Glutamatergic neuron (in vitro differentiated cells): ENCODE results near the gene SNTB2. TPM values are rescaled to one million over a fixed set of nuclear protein-coding genes. Genes with fewer than 3 reads are reported as not detected.
"Not testable (repeated sequence)": the region's sequence is repeated elsewhere in the genome, so short reads cannot be mapped to it uniquely, and the experiment has no call there.

Experiments used
- DNase-seq: peaks from one replicate; pipeline ENCODE4 v3.0.0; 2022
- H3K27ac Mint-ChIP-seq: one replicate; pipeline ENCODE4 v1.8.0; 2020; ENCODE audit warnings: mild to moderate bottlenecking, mixed read lengths, inconsistent platforms; ENCODE audit not compliant: unreplicated experiment
- H3K27me3 Mint-ChIP-seq: one replicate; pipeline ENCODE4 v1.8.0; 2020; ENCODE audit warnings: mild to moderate bottlenecking, moderate library complexity, mixed read lengths, inconsistent platforms; ENCODE audit not compliant: unreplicated experiment
- H3K36me3 Mint-ChIP-seq: one replicate; pipeline ENCODE4 v1.8.0; 2020; ENCODE audit warnings: mild to moderate bottlenecking, mixed read lengths, inconsistent platforms; ENCODE audit not compliant: unreplicated experiment
- H3K4me1 Mint-ChIP-seq: one replicate; pipeline ENCODE4 v1.8.0; 2020; ENCODE audit warnings: mild to moderate bottlenecking, low read depth, mixed read lengths, inconsistent platforms; ENCODE audit not compliant: unreplicated experiment
- H3K4me3 Mint-ChIP-seq: one replicate; pipeline ENCODE4 v1.8.0; 2020; ENCODE audit warnings: mild to moderate bottlenecking, mixed read lengths, inconsistent platforms; ENCODE audit not compliant: unreplicated experiment
- H3K9me3 Mint-ChIP-seq: one replicate; pipeline ENCODE4 v1.8.0; 2020; ENCODE audit warnings: mild to moderate bottlenecking, moderate library complexity, mixed read lengths, inconsistent platforms; ENCODE audit not compliant: unreplicated experiment
- CTCF ChIP-seq: fragments of 200-600 bp; sonication (generic); IDR thresholded peaks from one replicate; pipeline ENCODE4 v1.5.0; 2021; ENCODE audit not compliant: partially characterized antibody, unreplicated experiment
- long read RNA-seq: library from polyadenylated mRNA; unstranded; transcript quantifications from one replicate; pipeline ENCODE4 v2.0.0, GENCODE V29; 2020; ENCODE audit not compliant: unreplicated experiment
- total RNA-seq: library from RNA; stranded (reverse); fragmentation: NEBNext Ultra II Directional; extraction: Animal tissue kit (Norgen Biotek cat#: 25700); gene quantifications from one replicate; pipeline ENCODE4 v1.2.1, GENCODE V29; 2021; ENCODE audit not compliant: unreplicated experiment

Gene SNTB2
- 26.8 TPM for total RNA-seq
- long read RNA-seq: 0 reads

DNA sequence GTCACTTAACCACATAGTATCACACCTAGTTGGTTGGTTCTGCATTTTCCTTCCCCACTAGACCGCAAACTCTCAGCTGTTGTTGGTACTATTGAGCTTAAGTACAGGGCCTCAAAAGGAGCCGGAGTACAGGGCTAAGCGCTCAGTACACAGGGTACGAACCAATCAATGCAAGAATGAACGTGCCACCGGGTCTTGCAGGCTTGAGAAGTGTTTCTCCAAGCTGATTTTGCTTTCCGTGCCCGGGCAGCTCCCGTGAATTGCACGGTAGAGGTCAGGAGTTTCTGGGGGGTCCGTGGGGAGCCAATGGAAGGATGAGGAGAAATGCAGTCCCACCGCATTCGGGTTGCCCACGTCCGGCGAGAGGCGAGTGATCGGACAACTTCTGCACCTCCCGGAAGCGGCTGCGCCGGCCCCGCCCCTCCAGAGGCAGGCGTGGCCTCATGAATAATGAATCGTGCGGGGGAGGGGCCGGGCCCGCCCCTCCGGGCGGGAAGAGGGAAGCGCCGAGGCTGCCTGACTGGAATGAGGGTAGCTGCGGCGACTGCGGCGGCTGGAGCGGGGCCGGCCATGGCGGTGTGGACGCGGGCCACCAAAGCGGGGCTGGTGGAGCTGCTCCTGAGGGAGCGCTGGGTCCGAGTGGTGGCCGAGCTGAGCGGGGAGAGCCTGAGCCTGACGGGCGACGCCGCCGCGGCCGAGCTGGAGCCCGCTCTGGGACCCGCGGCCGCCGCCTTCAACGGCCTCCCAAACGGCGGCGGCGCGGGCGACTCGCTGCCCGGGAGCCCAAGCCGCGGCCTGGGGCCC, at the start of gene SNTB2:
SNTB2 (plus strand) TSS at position 523 of the 804 bp plus-strand sequence; CDS start at position 526, 3 bp downstream.
- H3K27ac Mint-ChIP-seq: peak within 1 kb of the TSS; percentile 87
- TF ChIP-seq CTCF: no peak
- peaks cover 9% of the 10 kb centered on the region for H3K27me3 Mint-ChIP-seq
- peak; percentile 95 for DNase-seq
- peaks cover 29% of the 10 kb centered on the region for H3K4me1 Mint-ChIP-seq
- peak within 1 kb of the TSS; percentile 94 for H3K4me3 Mint-ChIP-seq
- no peaks in the 10 kb centered on the region for H3K36me3 Mint-ChIP-seq
- H3K9me3 Mint-ChIP-seq: peaks cover 9% of the 10 kb centered on the region

DNA sequence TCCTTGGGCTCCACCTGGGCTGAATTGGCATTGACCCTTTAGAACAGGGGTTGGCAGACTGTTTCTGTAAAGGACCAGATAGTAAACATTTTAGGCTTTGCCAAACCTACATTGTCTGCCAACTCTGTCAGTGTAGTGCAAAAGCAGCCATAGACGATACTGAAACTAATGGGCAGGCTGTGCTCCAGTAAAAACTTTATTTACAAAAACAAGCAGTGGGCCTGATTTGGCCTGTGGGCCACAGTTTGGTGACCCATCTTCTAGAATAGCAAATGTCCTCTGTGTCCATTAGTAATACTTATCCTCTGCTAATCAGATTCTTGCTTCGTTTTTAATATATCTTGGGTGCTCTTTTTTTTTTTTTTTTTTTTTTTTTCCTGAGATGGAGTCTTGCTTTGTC, 48.4 kb upstream of the SNTB2 start:
- Mint-ChIP-seq H3K4me1 (peaks cover 39% of the 10 kb centered on the region), H3K36me3 (peaks cover 4% of the 10 kb centered on the region), H3K27me3 (peaks cover 2% of the 10 kb centered on the region), H3K9me3 (peaks cover 6% of the 10 kb centered on the region), H3K27ac (peak overlapping the region; percentile 49), H3K4me3 (no peak overlapping the region)
- no peak for DNase-seq
- TF ChIP-seq CTCF: no peak

- peaks cover 36% of the 10 kb centered on the region for H3K4me1 Mint-ChIP-seq
Measured at GRCh38 chr16:69139464-69139863, 47.5 kb upstream of the SNTB2 start.

GRCh38 chr16:69141014-69141413, 46.0 kb upstream of the SNTB2 start:
- Mint-ChIP-seq H3K4me1 (peaks cover 35% of the 10 kb centered on the region), H3K36me3 (peaks cover 4% of the 10 kb centered on the region), H3K27me3 (peaks cover 5% of the 10 kb centered on the region), H3K9me3 (peaks cover 8% of the 10 kb centered on the region), H3K4me3 (peak overlapping the region; percentile 78), H3K27ac (peak overlapping the region; percentile 99)
- peak; percentile 56 for DNase-seq
- TF ChIP-seq CTCF: no peak

More at GRCh38 chr16:69139464-69139863, 47.5 kb upstream of the SNTB2 start:
- not testable (repeated sequence) for H3K36me3 Mint-ChIP-seq, H3K27me3 Mint-ChIP-seq, DNase-seq, H3K9me3 Mint-ChIP-seq, H3K4me3 Mint-ChIP-seq
- peak overlapping the region; percentile 99 for H3K27ac Mint-ChIP-seq

- DNase-seq: no peak
- H3K4me1 Mint-ChIP-seq: peaks cover 39% of the 10 kb centered on the region
- peaks cover 4% of the 10 kb centered on the region for H3K36me3 Mint-ChIP-seq
- TF ChIP-seq CTCF: no peak
- H3K27ac Mint-ChIP-seq: peak overlapping the region; percentile 95
- peaks cover 8% of the 10 kb centered on the region for H3K9me3 Mint-ChIP-seq
- H3K4me3 Mint-ChIP-seq: peak overlapping the region; percentile 71
- peaks cover 5% of the 10 kb centered on the region for H3K27me3 Mint-ChIP-seq
Measured at GRCh38 chr16:69141936-69142335, 45.0 kb upstream of the SNTB2 start.
